ENCODE measurements around the gene MAB21L3. TPM values are rescaled to one million over a fixed set of nuclear protein-coding genes. Genes with fewer than 3 reads are reported as not detected.

MAB21L3 gene
- total and polyA plus RNA-seq, 2 donors (not counting 3 experiments of a cell fraction or from before 2014, with no cell fraction given), result not detected

DNA sequence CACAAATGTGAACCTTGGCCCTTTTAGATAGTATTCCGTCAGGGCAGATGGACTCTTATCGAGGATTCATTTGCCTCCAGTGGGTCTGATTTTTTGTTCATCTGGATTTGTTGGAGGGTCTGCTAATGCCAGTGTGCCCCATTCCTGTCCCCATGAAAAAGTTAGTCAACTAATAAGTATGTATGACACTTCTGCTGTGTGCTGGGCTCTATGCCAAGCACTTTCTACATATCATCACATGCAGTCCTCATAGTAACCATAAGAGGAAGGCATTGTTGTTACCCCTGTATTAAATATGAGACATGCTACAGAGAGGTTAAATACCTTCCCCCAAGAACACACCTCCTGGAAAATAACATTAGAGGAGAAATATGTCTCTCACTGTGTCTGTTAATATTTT lies 46.6 kb upstream of the MAB21L3 start:
- Histone ChIP-seq H3K36me3 (ENCODE audit: control insufficient read depth in 2 of 2, extremely low read depth in 1 of 2, insufficient read depth in 2 of 2, low read length in 2 of 2) (no peaks in the 10 kb centered on the region), H3K4me3 (replicated peaks in 1 of 3; ENCODE audit: insufficient read depth in 1 of 3, low read depth in 1 of 3, low read length in 3 of 3) (no peak overlapping the region), H3K9me1 (replicated peaks; ENCODE audit: control insufficient read depth, extremely low read depth, insufficient read depth, low read length) (no peaks in the 10 kb centered on the region), H4K20me1 (replicated peaks; ENCODE audit: control insufficient read depth, extremely low read depth, insufficient read depth, low read length) (no peaks in the 10 kb centered on the region), H3K27ac (ENCODE audit: insufficient read depth, low read depth, low read length) (no peak overlapping the region), H3K27me3 (ENCODE audit: control insufficient read depth in 2 of 2, insufficient read depth in 2 of 2, low read length in 2 of 2) (no peaks in the 10 kb centered on the region), H3K9ac (replicated peaks; ENCODE audit: extremely low read depth, insufficient read depth, low read length) (no peak overlapping the region), H3K79me2 (ENCODE audit: control insufficient read depth, insufficient read depth, low read length) (no peaks in the 10 kb centered on the region), H2AFZ (ENCODE audit: low read depth, low read length) (no peak overlapping the region), H3K4me1 (ENCODE audit: control insufficient read depth, extremely low read depth, insufficient read depth, low read length) (no peaks in the 10 kb centered on the region), H3K4me2 (ENCODE audit: insufficient read depth, low read length) (no peak overlapping the region), H3K9me3 (replicated peaks; ENCODE audit: control insufficient read depth, insufficient read depth, low read length) (no peaks in the 10 kb centered on the region)
- BruUV-seq (replicated peaks), result no TSS peak
- intact Hi-C loops (cut with micrococcal nuclease), result no loop called here
- no peak for DNase-seq (ENCODE audit: low read depth, low spot score)
- CTCF ChIA-PET, result no interaction called here
- FAIRE-seq, result no peak
- dilution Hi-C loops (cut with MboI; ENCODE audit: extremely low pct_ligation_motif_present, low sequenced_read_pairs), result no loop called here
- POLR2A ChIA-PET, result no interaction called here
- TF ChIP-seq GATA2 (IDR thresholded peaks at IDR 0.05; ENCODE audit: insufficient read depth, insufficient read length, low read depth, low read length), result no peak
- TF ChIP-seq, protein P1, sequence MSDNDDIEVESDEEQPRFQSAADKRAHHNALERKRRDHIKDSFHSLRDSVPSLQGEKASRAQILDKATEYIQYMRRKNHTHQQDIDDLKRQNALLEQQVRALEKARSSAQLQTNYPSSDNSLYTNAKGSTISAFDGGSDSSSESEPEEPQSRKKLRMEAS (IDR thresholded peaks at IDR 0.05; ENCODE audit: insufficient read depth, insufficient read length), result no peak
- TF ChIP-seq POLR2A (IDR thresholded peaks at IDR 0.05; ENCODE audit: low read depth, low read length), result no peak
- TF ChIP-seq, protein P2, sequence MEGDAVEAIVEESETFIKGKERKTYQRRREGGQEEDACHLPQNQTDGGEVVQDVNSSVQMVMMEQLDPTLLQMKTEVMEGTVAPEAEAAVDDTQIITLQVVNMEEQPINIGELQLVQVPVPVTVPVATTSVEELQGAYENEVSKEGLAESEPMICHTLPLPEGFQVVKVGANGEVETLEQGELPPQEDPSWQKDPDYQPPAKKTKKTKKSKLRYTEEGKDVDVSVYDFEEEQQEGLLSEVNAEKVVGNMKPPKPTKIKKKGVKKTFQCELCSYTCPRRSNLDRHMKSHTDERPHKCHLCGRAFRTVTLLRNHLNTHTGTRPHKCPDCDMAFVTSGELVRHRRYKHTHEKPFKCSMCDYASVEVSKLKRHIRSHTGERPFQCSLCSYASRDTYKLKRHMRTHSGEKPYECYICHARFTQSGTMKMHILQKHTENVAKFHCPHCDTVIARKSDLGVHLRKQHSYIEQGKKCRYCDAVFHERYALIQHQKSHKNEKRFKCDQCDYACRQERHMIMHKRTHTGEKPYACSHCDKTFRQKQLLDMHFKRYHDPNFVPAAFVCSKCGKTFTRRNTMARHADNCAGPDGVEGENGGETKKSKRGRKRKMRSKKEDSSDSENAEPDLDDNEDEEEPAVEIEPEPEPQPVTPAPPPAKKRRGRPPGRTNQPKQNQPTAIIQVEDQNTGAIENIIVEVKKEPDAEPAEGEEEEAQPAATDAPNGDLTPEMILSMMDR (IDR thresholded peaks at IDR 0.05; ENCODE audit: extremely low read depth in 1 of 2, insufficient read depth in 1 of 2, low read depth in 1 of 2, low read length in 2 of 2), result no peak

DNA sequence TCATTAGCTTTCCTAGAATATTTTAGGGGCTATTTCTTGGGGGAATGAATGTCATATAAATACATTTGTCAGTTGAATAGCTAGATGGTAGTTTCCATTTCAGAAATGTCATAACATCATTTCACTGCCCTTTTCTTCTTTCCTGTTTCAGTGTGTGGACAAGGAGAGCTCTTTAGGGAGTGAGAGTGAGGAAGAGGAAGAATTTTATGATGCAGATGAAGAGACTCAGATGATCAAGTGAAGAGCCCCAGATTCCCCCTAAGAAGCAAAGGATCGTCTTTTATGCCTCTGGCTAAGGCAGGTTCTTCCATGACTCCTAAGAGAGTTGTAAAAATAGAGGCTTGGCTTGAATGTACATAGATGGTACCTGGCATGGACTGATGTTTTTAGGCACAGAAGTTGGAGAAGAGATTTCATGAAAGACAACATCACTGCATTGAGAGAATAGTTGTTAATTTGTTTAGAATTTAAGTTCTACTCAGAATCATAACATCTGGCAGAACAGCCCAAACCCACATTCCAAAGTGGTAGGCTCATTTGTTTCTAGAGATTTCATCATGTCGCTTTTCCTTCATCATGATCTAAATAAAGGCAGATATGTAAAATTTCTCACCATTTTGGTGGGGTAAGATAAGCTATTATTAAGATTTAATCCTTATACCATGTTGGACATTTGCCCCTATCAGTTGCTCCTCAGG lies 44.2 kb upstream of the MAB21L3 start:
- H3K9ac ChIP-seq (replicated peaks; ENCODE audit: extremely low read depth, insufficient read depth, low read length), result no peak overlapping the region
- ChIA-PET CTCF (no interaction called here), POLR2A (no interaction called here)
- no peak for FAIRE-seq
- TF ChIP-seq POLR2A (IDR thresholded peaks at IDR 0.05; ENCODE audit: low read depth, low read length) (no peak), JUN (IDR thresholded peaks at IDR 0.05; ENCODE audit: borderline replicate concordance, insufficient read depth, insufficient read length, low read depth) (no peak), EZH2 (IDR thresholded peaks at IDR 0.05; ENCODE audit: borderline replicate concordance, low read depth, low read length, severe bottlenecking) (no peak), GATA2 (IDR thresholded peaks at IDR 0.05; ENCODE audit: insufficient read depth, insufficient read length, low read depth, low read length) (no peak), FOS (IDR thresholded peaks at IDR 0.05; ENCODE audit: borderline replicate concordance, insufficient read depth, low read length) (no peak), MYC (IDR thresholded peaks at IDR 0.05; ENCODE audit: low read depth, low read length) (no peak), POLR2AphosphoS5 (IDR thresholded peaks at IDR 0.05; ENCODE audit: insufficient read depth, low read depth, low read length) (no peak)
- TF ChIP-seq, protein P1 (IDR thresholded peaks at IDR 0.05; ENCODE audit: insufficient read depth, insufficient read length), result no peak
- TF ChIP-seq, protein P2 (IDR thresholded peaks at IDR 0.05; ENCODE audit: extremely low read depth in 1 of 2, insufficient read depth in 1 of 2, low read depth in 1 of 2, low read length in 2 of 2), result no peak
- H3K4me2 ChIP-seq (ENCODE audit: insufficient read depth, low read length), result no peak overlapping the region
- no peak overlapping the region for H2AFZ ChIP-seq (ENCODE audit: low read depth, low read length)
- no peaks in the 10 kb centered on the region for H3K9me3 ChIP-seq (replicated peaks; ENCODE audit: control insufficient read depth, insufficient read depth, low read length)
- H3K79me2 ChIP-seq (ENCODE audit: control insufficient read depth, insufficient read depth, low read length), result no peaks in the 10 kb centered on the region
- no peak overlapping the region for H3K27ac ChIP-seq (ENCODE audit: insufficient read depth, low read depth, low read length)
- no peak for DNase-seq (ENCODE audit: low read depth, low spot score)
- no peaks in the 10 kb centered on the region for H3K4me1 ChIP-seq (ENCODE audit: control insufficient read depth, extremely low read depth, insufficient read depth, low read length)
- H3K9me1 ChIP-seq (replicated peaks; ENCODE audit: control insufficient read depth, extremely low read depth, insufficient read depth, low read length), result no peaks in the 10 kb centered on the region
- H3K36me3 ChIP-seq (ENCODE audit: control insufficient read depth in 2 of 2, extremely low read depth in 1 of 2, insufficient read depth in 2 of 2, low read length in 2 of 2), result no peaks in the 10 kb centered on the region
- intact Hi-C loops (cut with micrococcal nuclease), result no loop called here
- H3K27me3 ChIP-seq (ENCODE audit: control insufficient read depth in 2 of 2, insufficient read depth in 2 of 2, low read length in 2 of 2), result no peaks in the 10 kb centered on the region
- no peak overlapping the region for H3K4me3 ChIP-seq (replicated peaks in 1 of 3; ENCODE audit: insufficient read depth in 1 of 3, low read depth in 1 of 3, low read length in 3 of 3)
- dilution Hi-C loops (cut with MboI; ENCODE audit: extremely low pct_ligation_motif_present, low sequenced_read_pairs), result no loop called here
- no peaks in the 10 kb centered on the region for H4K20me1 ChIP-seq (replicated peaks; ENCODE audit: control insufficient read depth, extremely low read depth, insufficient read depth, low read length)
- BruUV-seq (replicated peaks), result no TSS peak

All from endothelial cell of umbilical vein (primary cell).